Osteoblast (primary cell): Measurements from ENCODE around the gene XRCC3. TPM values are rescaled to one million over a fixed set of nuclear protein-coding genes. Genes with fewer than 3 reads are reported as not detected.

Experiments
- DNase-seq: peaks from one replicate; pipeline ENCODE4 v3.0.0; 2011; ENCODE audit warnings: low spot score, mixed read lengths; ENCODE audit not compliant: insufficient read length; ENCODE audit errors: missing footprints
- H2AFZ ChIP-seq: 2 replicates; pipeline ENCODE4 v1.6.0; 2011; ENCODE audit warnings: mild to moderate bottlenecking, low read length
- H3K27ac ChIP-seq: 2 replicates; pipeline ENCODE4 v1.5.1; 2011; ENCODE audit warnings: mild to moderate bottlenecking, low read depth, low read length, moderate library complexity
- H3K27me3 ChIP-seq: 2 replicates; pipeline ENCODE4 v1.6.0; 2012; ENCODE audit warnings: mild to moderate bottlenecking, control low read depth, inconsistent platforms, low read length, moderate library complexity; ENCODE audit not compliant: insufficient read depth
- H3K36me3 ChIP-seq: 2 replicates; pipeline ENCODE4 v1.5.1; 2011; ENCODE audit warnings: mild to moderate bottlenecking, low read length, control low read depth, moderate library complexity; ENCODE audit not compliant: insufficient read depth
- H3K4me1 ChIP-seq: 2 replicates; pipeline ENCODE4 v1.5.1; 2011; ENCODE audit warnings: mild to moderate bottlenecking, low read length, control low read depth, moderate library complexity; ENCODE audit not compliant: insufficient read depth
- H3K4me2 ChIP-seq: 2 replicates; pipeline ENCODE4 v1.6.0; 2011; ENCODE audit warnings: mild to moderate bottlenecking, low read length; ENCODE audit not compliant: insufficient read depth
- H3K4me3 ChIP-seq: fragments of 200-600 bp; sonication (generic); 3 replicates; pipeline ENCODE4 v1.5.1; 2012; ENCODE audit warnings: mild to moderate bottlenecking, low read length, inconsistent platforms; ENCODE audit not compliant: insufficient read depth
- H3K79me2 ChIP-seq: 2 replicates; pipeline ENCODE4 v1.6.0; 2012; ENCODE audit warnings: mild to moderate bottlenecking, low read length, control low read depth, inconsistent platforms; ENCODE audit not compliant: insufficient read depth
- H3K9me3 ChIP-seq: 2 replicates; pipeline ENCODE4 v1.5.1; 2011; ENCODE audit warnings: low read depth, low read length, control low read depth
- H4K20me1 ChIP-seq: 2 replicates; pipeline ENCODE4 v1.6.0; 2012; ENCODE audit warnings: mild to moderate bottlenecking, low read length, control low read depth; ENCODE audit not compliant: insufficient read depth
- CTCF ChIP-seq: IDR thresholded peaks from 2 replicates; pipeline ENCODE4 v1.5.1; 2011; ENCODE audit warnings: mild to moderate bottlenecking, low read depth, low read length, moderate library complexity; ENCODE audit errors: extremely low read depth
- total RNA-seq: library from RNA; depleted of rRNA; stranded (reverse); fragments of >200 nt; gene quantifications from 2 replicates; pipeline ENCODE4 v1.2.3, GENCODE V29; 2012

XRCC3 gene
- total RNA-seq, 1 donor = 4.3 TPM

DNA sequence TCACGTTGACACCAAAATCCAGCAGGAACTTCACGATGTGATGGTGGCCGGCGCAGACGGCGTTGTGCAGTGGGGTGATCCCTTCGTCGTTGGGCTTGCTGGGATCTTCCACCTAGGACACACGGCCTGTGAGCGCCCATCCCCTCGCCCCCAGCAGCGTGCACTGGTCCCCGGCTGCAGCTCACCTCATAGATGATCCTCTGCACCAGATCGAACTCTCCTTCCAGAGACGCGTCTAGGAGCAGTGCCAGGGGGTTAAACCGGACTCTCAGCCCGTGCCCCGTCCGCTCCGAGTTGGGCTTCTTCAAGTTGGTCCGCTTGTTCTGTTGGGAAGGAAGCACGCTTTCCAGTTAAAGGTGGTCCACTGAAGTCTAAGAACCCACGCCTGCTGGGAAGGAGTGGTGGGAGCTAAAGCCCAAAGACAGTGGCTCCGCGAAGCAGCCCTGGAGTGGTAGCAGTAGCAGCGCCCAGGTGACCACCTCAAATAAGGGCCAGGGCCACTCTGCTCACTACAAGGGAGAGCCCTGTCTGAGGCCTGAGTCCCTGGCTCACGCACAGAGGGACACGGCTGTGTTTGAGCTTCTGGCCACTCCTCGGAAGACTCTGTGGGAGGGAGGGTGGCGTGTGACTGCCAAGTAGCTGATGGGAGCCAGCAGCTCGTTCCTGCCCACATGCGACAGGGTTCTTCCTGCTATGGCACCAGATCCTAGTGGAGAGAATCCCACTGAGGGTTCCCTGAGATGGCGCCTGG, 23.6 kb upstream of the XRCC3 start:
- H3K9me3 ChIP-seq = no peaks in the 10 kb centered on the region
- H3K4me2 ChIP-seq = no peak overlapping the region
- no peaks in the 10 kb centered on the region for H3K79me2 ChIP-seq
- peaks cover 4% of the 10 kb centered on the region for H3K36me3 ChIP-seq
- H3K27me3 ChIP-seq = no peaks in the 10 kb centered on the region
- TF ChIP-seq CTCF = no peak
- peak; percentile 37 for DNase-seq
- H3K4me1 ChIP-seq = no peaks in the 10 kb centered on the region
- H4K20me1 ChIP-seq = no peaks in the 10 kb centered on the region
- no peak overlapping the region for H3K4me3 ChIP-seq
- H2AFZ ChIP-seq = no peak overlapping the region
- H3K27ac ChIP-seq = no peak overlapping the region

- Histone ChIP-seq H3K9me3 (no peaks in the 10 kb centered on the region), H3K36me3 (peaks cover 11% of the 10 kb centered on the region), H3K4me3 (no peak overlapping the region), H2AFZ (no peak overlapping the region), H3K79me2 (no peaks in the 10 kb centered on the region), H3K4me2 (no peak overlapping the region), H3K27ac (no peak overlapping the region), H4K20me1 (no peaks in the 10 kb centered on the region), H3K27me3 (no peaks in the 10 kb centered on the region), H3K4me1 (no peaks in the 10 kb centered on the region)
- DNase-seq = peak; percentile 83
- TF ChIP-seq CTCF = no peak
Observed at GRCh38 chr14:103738166-103738565, 22.9 kb upstream of the XRCC3 start.

GRCh38 chr14:103737432-103738045, 22.3 kb upstream of the XRCC3 start:
- Histone ChIP-seq H3K9me3 (no peaks in the 10 kb centered on the region), H3K79me2 (no peaks in the 10 kb centered on the region), H3K4me1 (no peaks in the 10 kb centered on the region), H4K20me1 (no peaks in the 10 kb centered on the region), H3K27me3 (no peaks in the 10 kb centered on the region), H2AFZ (no peak overlapping the region), H3K4me3 (no peak overlapping the region), H3K4me2 (no peak overlapping the region), H3K27ac (no peak overlapping the region), H3K36me3 (peaks cover 13% of the 10 kb centered on the region)
- TF ChIP-seq CTCF = no peak
- DNase-seq = no peak

DNA sequence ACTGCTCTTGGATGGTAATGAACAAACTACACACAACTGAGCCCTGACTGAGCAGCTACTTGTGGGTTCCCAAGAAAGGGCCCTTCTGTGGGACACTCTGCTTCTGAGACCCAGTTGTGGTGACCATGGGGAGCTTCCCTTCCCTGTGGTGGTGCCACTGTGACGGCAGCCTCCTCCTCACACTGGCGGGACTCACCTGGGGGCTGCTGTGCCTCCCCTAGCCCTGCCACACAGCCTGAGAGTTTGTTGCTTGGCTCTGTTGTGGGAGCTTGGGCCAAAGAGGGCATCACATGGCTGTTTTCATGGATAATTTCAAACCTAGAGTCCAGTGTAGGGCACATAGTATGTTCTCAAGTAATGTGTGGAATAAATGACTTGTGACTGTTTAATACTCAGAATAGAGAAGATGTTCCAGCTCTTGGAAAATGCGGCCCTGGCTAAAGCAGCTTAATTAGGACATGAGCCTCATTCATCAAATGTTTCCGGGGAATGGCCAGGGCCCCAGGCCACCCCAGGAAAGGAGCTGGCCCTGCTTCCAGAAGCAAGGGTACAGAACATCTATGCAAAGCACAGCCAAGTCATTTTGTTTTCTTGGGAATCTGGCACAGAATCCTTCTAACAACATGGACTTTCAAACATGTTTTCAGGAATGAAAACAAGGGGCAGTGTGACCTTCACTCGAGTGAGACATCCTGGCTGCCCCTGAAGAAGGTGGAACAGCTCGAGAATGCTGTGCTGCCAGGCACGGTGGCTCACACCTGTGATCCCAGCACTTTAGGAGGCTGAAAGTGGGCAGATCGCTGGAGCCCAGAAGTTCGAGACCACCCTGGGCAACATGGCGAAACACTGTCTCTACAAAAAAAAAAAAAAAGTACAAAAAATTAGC, 21.5 kb upstream of the XRCC3 start:
- no peaks in the 10 kb centered on the region for H3K27me3 ChIP-seq
- H3K79me2 ChIP-seq = no peaks in the 10 kb centered on the region
- DNase-seq = peak; percentile 86
- no peak overlapping the region for H3K4me3 ChIP-seq
- TF ChIP-seq CTCF = no peak
- H3K4me2 ChIP-seq = no peak overlapping the region
- no peaks in the 10 kb centered on the region for H3K9me3 ChIP-seq
- no peak overlapping the region for H3K27ac ChIP-seq
- H2AFZ ChIP-seq = no peak overlapping the region
- no peaks in the 10 kb centered on the region for H4K20me1 ChIP-seq
- peaks cover 13% of the 10 kb centered on the region for H3K36me3 ChIP-seq
- no peaks in the 10 kb centered on the region for H3K4me1 ChIP-seq
